MM.1S (cell line): ENCODE measurements around the gene LPCAT4.

ENCODE experiments used
- EZH2phosphoT487 ChIP-seq: fragments of 300-600 bp; sonication (generic); IDR thresholded peaks from 2 replicates; pipeline ENCODE4 v1.6.1; 2018; ENCODE audit warnings: antibody characterized with exemption, low read length
- TF ChIP-seq, protein P1 (sequence below): fragments of 300-600 bp; sonication (generic); IDR thresholded peaks from 2 replicates; pipeline ENCODE4 v1.5.1; 2016; ENCODE audit warnings: antibody characterized with exemption, low read length, mixed read lengths

DNA sequence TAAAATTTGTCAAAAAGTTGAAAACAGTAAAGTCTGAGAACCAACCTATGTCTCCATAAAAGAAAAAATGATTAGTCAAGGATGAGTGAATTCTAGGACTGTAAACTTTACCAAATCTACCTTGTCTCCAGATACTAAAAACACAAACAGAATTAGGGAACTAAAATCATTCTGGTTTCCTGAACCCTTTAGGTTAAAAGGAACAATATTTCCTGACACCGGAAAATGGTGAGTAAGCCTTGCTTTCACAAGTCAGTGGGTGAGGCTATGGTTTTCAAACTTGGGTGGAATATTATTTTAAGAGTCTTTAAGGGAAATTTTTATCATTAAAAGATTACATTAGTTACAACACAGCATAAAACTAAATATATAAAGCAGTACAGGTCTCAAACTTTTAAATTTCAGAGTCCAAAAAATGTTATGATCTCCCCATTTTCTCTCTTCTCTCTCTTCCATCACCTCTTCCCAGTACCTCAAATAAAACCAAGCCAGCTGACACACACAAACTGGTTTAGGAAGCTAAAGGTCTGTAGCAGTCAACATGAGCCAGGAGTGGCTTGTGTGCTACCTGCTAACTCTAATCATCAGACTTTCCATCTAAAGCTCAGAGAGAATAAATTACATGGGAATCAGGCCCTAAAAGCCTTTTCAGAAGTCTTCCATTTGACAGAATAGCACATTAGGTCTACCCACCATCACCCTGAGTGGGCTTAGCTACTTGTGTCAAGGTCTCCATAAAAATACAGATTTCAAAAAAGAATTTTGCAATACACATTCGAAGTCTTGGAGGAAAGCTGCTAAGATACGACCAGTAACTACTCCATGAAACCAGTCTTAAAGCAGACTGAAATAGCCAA lies 31.6 kb downstream of the LPCAT4 start:
- TF ChIP-seq, protein P1, sequence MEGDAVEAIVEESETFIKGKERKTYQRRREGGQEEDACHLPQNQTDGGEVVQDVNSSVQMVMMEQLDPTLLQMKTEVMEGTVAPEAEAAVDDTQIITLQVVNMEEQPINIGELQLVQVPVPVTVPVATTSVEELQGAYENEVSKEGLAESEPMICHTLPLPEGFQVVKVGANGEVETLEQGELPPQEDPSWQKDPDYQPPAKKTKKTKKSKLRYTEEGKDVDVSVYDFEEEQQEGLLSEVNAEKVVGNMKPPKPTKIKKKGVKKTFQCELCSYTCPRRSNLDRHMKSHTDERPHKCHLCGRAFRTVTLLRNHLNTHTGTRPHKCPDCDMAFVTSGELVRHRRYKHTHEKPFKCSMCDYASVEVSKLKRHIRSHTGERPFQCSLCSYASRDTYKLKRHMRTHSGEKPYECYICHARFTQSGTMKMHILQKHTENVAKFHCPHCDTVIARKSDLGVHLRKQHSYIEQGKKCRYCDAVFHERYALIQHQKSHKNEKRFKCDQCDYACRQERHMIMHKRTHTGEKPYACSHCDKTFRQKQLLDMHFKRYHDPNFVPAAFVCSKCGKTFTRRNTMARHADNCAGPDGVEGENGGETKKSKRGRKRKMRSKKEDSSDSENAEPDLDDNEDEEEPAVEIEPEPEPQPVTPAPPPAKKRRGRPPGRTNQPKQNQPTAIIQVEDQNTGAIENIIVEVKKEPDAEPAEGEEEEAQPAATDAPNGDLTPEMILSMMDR: no peak
- no peak for TF ChIP-seq EZH2phosphoT487
